NCI-H345 treated with DMSO at 0.1 percent for 48 hours (cell line): Measurements from ENCODE around the gene SOCS6.
"Not testable (repeated sequence)": the region's sequence is repeated elsewhere in the genome, so short reads cannot be mapped to it uniquely, and the experiment has no call there.

Experiments
- DNase-seq: peaks from one replicate; lab custom pipeline; 2025; ENCODE audit not compliant: unreplicated experiment; lab: John Stamatoyannopoulos, UW

SOCS6 gene

GRCh38 chr18:70288851-70289328 is at the start of gene SOCS6:
SOCS6 (plus strand) TSS chr18:70289045; CDS start chr18:70324669, 35,624 bp downstream.
- no peak for DNase-seq

GRCh38 chr18:70243131-70243929 is 45.5 kb upstream of the SOCS6 start:
- no peak for DNase-seq

- DNase-seq, result no peak
These were observed 42.8 kb upstream of the SOCS6 start for GRCh38 chr18:70246061-70246466.

GRCh38 chr18:70249118-70249517 is 39.7 kb upstream of the SOCS6 start:
- DNase-seq, result no peak

- DNase-seq, result not testable (repeated sequence)
These were observed 39.0 kb upstream of the SOCS6 start for GRCh38 chr18:70249861-70250260.

GRCh38 chr18:70250781-70251180 is 38.1 kb upstream of the SOCS6 start:
- DNase-seq, result peak; percentile 23

GRCh38 chr18:70256184-70256583 is 32.7 kb upstream of the SOCS6 start:
- no peak for DNase-seq

- no peak for DNase-seq
These were observed 31.9 kb upstream of the SOCS6 start for GRCh38 chr18:70256994-70257393.

GRCh38 chr18:70258243-70258642 is 30.6 kb upstream of the SOCS6 start:
- DNase-seq, result no peak

GRCh38 chr18:70260683-70261082 is 28.2 kb upstream of the SOCS6 start:
- DNase-seq, result no peak

- no peak for DNase-seq
These were observed 27.6 kb upstream of the SOCS6 start for GRCh38 chr18:70261141-70261788.

- no peak for DNase-seq
These were observed 25.5 kb upstream of the SOCS6 start for GRCh38 chr18:70263336-70263735.

- no peak for DNase-seq
These were observed 17.1 kb upstream of the SOCS6 start for GRCh38 chr18:70271742-70272141.

- DNase-seq, result no peak
These were observed 15.8 kb upstream of the SOCS6 start for GRCh38 chr18:70273021-70273420.

GRCh38 chr18:70276416-70277191 is 12.2 kb upstream of the SOCS6 start:
- DNase-seq, result no peak

- no peak for DNase-seq
These were observed 9.4 kb upstream of the SOCS6 start for GRCh38 chr18:70279470-70279869.

- DNase-seq, result no peak
These were observed 8.6 kb upstream of the SOCS6 start for GRCh38 chr18:70280007-70280925.

GRCh38 chr18:70284976-70285620 is 3.7 kb upstream of the SOCS6 start:
- no peak for DNase-seq

GRCh38 chr18:70287731-70288130 is 1.1 kb upstream of the SOCS6 start:
- DNase-seq, result no peak
